Amniotic epithelial cell (primary cell): ENCODE results near the gene MGAT4A.
"Not testable (repeated sequence)": the region's sequence is repeated elsewhere in the genome, so short reads cannot be mapped to it uniquely, and the experiment has no call there.

ENCODE experiments used
- DNase-seq: peaks from one replicate; pipeline ENCODE4 v3.0.0-alpha.2; 2010; ENCODE audit warnings: low read depth

Gene MGAT4A

GRCh38 chr2:98702858-98703620 is 27.9 kb downstream of the MGAT4A start:
- no peak for DNase-seq

DNA sequence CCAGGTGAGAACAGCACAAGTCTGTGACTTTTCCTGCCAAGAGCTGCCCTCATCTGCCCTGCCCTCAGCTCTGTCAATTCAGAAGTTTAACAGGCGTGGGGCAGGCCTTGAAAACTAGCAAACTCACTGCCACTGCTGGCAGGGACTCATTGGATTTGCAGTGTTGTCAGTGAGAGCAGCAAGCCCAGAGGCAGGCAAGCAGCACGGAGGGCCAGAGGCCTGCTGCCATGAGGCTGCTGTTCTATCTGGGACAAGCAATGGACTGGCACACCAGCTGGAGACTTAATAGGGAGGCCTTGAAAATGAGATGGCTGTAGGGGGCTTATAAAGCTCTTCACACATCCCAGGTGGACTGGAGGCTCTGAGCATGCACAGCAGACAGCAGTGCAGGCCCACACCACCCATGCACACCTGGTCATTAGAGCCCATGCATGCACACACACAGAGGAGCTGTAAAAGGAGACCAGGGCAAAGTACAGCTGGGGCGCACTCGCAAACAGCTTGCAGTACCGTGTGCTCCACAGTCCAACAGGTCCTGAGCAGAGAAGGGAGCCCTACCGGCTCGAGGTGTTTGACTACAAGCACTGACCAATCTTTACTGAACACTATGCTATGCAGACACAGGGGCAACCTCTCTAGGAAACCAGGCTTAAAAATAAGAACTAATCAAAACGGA is 28.7 kb downstream of the MGAT4A start:
- no peak for DNase-seq

DNA sequence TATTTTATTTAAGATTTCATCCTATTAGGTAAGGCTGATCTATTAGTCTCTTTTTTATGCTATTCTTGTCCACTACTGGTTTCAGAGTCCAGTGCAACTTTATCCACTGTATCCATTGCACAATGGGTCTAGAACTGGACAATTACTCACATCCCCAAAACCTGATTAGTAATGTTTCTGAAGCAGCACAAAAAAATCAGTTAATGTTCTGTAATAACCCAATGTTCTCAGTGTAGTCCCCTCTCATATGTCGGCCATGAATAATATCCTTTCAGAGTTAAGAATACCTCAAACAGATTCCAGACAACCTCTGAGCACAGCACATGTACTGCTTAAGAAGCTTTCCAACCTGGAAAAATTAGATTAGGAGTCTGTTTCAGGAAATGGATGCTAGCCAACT is 29.7 kb downstream of the MGAT4A start:
- peak; percentile 3 for DNase-seq

DNA sequence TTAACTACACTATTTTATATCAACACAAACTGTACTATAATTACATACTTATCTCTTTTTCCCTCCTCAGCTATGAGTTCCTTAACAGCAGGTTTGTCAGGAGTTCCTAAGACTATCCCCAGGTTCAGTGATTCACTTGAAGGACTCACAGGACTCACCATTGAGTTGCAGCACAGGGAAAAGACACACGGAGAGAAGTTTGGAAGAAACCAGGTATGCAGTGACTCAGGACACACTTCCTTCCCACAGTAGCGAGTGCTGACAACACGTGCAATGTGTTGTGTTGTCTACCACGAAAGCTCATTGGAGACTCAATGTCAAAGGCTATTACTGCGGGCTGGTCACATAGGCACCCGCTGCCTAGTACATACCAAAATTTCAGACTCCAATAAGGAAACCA is 32.0 kb downstream of the MGAT4A start:
- no peak for DNase-seq

DNA sequence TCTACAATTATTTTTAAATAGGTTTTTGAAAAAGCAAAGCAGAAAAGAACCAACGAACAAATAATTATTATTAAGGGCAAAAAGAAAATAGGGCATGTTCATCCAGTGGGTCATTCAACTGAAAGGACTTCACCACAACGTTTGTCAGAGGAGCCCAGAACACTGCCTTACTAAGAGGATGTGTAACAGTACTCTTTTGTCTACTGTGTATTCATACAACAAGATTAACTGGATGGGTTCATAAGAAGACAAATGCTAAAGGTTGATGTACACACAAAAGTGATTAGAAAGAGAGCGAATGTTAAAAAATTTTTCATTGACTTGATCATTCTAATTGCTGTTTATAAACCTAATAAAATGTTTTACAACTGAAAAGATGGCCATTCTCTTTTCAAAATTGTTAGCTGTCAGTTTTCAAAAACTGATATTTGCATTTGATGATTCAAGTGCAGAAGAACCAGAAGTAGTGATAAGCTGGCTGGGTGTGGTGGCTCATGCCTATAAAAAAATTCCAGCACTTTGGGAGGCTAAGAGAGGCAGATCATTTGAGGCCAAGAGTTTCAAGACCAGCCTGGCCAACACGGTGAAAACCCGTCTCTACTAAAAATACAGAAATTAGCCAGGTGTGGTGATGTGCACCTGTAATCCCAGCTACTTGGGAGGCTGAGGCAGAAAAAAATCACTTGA is 33.1 kb downstream of the MGAT4A start:
- DNase-seq: no peak

DNA sequence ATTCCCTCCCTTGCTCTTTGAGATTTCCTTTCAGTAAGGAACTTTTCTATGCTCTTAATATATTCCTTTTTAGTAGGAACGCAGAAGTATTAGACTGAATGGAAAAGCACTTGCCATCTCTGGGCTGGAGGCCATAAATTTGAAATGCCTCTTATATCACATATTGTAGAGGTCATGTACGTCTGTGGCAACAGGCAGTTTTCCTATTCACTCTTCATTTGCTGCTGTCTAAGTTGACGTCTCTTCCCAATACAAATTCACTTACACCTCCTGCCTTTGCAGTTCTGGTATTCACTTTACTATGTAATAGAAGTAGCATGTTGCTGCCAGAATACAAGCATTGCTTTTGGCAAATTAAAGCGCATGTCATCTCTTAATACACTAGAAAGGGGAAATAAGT is 34.7 kb downstream of the MGAT4A start:
- no peak for DNase-seq

GRCh38 chr2:98695255-98695654 is 35.7 kb downstream of the MGAT4A start:
- DNase-seq: no peak

DNA sequence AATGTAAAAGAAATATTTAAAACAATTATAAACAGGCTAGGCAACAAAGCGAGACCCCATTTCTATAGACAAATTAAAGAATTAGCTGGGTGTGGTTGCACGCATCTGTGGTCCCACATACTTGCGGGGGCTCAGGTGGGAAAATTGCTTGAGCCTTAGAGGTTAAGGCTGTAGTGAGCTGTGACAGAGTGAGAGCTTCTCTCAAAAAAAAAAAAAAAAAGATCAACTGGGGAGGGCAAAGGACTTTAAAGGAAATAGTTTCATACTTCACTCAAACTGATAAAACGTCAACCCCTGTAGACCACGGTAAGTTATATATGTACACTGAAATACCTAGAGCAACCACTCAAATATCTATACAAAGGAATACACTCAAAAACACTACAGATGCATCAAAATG is 37.5 kb downstream of the MGAT4A start:
- no peak for DNase-seq

GRCh38 chr2:98692090-98693054 is 38.6 kb downstream of the MGAT4A start:
- DNase-seq: no peak

DNA sequence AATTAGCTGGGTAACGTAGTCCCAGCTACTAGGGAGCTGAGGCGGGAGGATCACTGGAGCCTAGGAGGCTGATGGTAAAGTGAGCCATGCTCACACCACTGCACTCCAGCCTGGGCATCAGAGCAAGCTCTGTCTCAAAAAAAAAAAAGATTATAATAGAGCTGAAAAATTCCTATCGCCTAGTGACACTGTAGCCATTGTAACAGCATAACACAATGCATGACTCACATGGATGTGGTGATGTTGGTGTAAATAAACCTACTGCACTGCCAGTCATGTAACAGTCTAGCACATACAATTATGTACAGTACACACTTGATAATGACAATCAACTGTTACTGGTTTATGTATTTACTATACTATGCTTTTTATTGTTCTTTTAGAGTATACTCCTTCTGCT is 39.6 kb downstream of the MGAT4A start:
- no peak for DNase-seq

- no peak for DNase-seq
These were observed 44.7 kb downstream of the MGAT4A start for GRCh38 chr2:98685930-98686887.

- DNase-seq: no peak
These were observed 47.2 kb downstream of the MGAT4A start for GRCh38 chr2:98683728-98684127.

DNA sequence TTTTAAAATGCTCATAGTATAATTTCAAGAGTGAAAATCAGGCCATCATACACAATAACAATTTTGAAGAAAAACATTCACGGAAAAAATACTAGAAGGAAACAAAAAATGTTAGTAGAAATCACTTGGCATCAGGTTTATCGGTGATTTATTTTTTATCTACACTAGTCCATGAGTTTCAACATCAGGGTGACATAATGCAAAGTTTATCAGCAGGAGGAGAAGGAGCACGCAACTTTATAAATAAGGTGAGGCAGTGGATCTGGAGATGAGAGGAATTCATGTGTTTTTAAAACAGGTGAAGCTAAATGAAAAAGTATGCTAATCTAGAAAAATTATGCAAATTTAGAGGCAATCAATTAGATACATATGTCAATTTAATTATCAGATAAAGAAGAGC is 54.2 kb downstream of the MGAT4A start:
- no peak for DNase-seq

DNA sequence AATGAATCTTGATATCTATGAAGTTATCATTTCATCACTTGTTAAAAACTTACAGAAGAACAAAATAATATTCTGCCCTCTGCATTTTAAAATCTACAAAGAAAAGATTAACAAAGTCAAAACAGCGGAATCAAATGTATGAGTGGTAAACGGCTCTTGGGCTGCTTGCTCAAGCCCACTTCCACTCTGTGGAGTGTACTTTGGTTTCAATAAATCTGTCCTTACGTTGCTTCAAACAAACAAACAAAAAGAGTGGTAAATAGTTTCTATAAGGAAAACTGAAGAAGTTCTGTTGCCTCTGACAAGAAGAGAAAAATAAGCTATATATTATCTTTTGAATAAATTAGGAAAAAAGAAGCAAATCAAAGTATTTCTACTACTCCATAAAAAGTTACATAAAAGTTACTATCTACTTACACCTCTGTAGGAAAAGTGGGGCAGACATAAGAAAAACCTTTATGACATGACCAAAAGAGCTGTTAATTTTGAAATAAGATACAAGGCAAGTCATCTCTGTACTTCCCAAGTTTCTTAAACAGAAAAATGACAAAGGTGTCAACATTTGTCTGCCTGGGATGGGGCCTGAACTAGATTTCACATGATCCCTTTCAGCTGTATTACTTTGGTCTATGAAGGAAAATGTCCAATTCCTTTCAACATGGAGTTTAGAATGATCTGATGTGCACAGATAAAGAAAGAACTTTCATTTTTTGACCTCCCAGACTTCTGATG is 56.5 kb downstream of the MGAT4A start:
- no peak for DNase-seq

DNA sequence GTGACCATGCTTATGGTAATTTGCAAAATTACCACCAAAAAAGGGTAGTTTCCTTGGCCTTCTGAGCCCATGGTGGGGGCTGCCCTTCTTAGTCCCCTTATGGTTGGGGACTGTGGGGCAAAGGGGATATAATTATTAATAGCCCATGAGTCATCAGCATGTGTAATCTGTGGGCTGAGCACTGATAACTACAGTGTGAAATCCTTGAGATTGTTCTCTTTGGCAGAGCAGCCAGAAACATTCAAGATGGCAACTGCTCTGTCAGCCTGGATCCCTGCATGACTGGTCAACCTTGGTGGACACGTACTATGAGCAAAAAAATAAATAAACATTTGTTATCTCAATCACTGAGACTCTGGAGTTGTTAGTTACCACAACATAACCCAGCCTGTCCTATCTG is 61.3 kb downstream of the MGAT4A start:
- peak; percentile 42 for DNase-seq

DNA sequence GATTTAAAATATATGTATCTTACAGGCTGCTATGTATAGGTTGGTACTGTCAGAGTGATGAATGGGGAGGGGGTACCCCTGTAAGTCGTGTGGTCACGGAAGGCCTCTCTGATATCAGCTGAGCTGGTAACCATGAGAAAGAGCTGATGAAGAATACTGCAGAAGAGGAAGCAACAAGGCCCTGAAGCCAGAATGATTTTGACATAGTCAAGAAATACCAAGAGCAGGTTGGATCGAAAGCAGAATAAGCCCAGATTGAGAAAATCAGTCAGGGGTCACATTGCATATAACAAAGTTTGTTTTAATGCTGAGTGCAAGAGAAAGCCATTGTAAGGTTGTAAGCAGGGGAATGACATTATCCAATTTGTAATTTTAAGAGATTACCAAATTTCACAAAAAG is 65.3 kb downstream of the MGAT4A start:
- DNase-seq: no peak

- DNase-seq: peak; percentile 16
These were observed 66.6 kb downstream of the MGAT4A start for GRCh38 chr2:98664323-98664722.

DNA sequence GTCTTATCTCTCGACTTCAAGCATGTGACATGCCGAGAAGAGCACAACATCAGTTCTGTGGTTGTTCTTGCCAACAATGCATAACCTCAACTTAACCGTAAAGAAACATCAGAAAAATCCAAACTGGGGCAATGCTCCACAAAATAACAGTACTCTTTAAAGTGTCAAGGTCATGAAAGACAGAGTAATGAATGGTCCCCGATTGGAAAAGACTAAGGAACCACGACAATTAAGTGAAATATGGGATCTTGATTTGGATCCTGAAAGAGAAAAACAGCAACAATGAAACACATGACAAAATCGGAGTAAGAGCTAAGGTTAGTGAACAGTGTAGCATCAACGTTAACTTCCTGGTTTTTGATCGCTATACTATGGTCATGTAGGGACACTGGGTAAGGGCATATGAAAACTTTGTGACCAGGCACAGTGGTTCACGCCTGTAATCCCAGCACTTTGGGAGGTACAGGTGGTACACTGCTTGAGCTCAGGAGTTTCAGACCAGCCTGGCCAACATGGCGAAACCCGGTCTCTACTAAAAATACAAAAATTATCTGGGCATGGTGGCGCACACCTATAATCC is 67.3 kb downstream of the MGAT4A start:
- no peak for DNase-seq

- DNase-seq: not testable (repeated sequence)
These were observed 71.5 kb downstream of the MGAT4A start for GRCh38 chr2:98659491-98659840.
